ENCODE data around the gene TST. TPM values are rescaled to one million over a fixed set of nuclear protein-coding genes. Genes with fewer than 3 reads are reported as not detected.

TST gene
- total and polyA plus RNA-seq, 10 of the 15 experiments (the other 5 are each of a cell fraction or from before 2014, with no cell fraction given) = 2.4 to 24.6 (median 10.4) TPM

DNA sequence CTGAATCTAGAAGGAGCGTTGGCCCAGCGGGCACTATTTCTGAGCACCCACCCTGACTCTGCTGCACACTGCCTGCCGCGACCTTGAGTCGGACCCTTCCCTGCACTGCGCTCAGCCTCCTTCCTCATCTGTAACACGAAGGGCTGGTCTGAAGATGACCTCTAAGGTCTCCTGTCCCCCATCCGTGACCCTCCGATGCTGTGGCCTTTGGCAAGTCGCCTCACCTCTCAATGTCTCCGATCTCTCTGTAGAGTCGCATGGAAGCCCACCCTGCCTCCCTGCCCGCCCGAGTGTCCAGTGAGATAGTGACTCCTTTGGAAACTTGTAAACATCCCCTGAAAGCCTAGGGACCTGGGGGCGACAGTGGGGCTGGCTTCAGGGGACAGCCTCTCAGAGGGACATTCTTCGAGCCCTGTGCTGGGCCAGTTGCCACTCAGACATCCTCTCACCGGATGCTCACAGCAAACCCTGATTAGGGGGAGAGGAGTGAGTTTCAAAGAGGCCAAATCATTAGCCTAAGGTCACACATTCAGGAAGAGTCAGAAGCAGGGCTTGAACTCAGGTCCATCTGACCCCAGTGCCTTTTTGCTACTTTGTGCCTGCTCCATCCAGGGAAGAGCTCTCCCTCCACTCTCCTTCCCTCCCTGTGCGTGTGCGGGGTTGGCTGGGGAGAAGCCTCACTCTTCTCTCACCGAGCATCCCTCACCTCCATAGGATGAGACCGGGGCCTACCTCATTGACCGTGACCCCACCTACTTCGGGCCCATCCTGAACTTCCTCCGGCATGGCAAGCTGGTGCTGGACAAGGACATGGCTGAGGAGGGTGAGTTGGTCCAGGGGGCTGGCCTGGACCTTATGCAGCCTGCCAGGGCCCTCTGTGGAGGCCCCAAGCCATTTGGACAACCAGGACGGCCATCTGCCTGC lies 33.4 kb upstream of the TST start:
- H3K4me3 ChIP-seq = peak overlapping the region; percentile 90; the same call in 1 of the 2 replicates
- WGBS (ENCODE audit: insufficient coverage, insufficient replicate concordance, low lambda C conversion rate, missing lambda C conversion rate) = 92% methylated on average over 24 of the region's 25 CpGs
- no TSS peak for BruUV-seq (replicated peaks)
- H3K27ac ChIP-seq (ENCODE audit: control insufficient read depth, insufficient read depth) = no peak overlapping the region
- no peaks in the 10 kb centered on the region for H3K79me2 ChIP-seq (ENCODE audit: control insufficient read depth, insufficient read depth, low read length)
- ChIA-PET POLR2A (interaction anchor here (0.5 kb wide), 1 partner anchor 102 kb away, joined by 7 read pairs; no protein-coding TSS in a partner anchor), CTCF (interaction anchor here (1.3 to 2.0 kb wide), 4 partner anchors 9 to 207 kb away, joined by 3 to 4 read pairs (median 4); no protein-coding TSS in a partner anchor), RAD21 (ENCODE audit: unreplicated experiment) (interaction anchor here (1.4 kb wide), 1 partner anchor 147 kb away, joined by 3 read pairs; no protein-coding TSS in a partner anchor), SMC1A (ENCODE audit: uncharacterized antibody, unreplicated experiment) (no interaction called here)
- H4K20me1 ChIP-seq (ENCODE audit: control insufficient read depth, insufficient read depth) = no peaks in the 10 kb centered on the region
- no peak overlapping the region for H3K9ac ChIP-seq (ENCODE audit: control insufficient read depth, insufficient read depth, low read length)
- H3K4me1 ChIP-seq (ENCODE audit: control insufficient read depth, insufficient read depth, low read length) = no peaks in the 10 kb centered on the region
- DNase-seq (ENCODE audit: low read depth, low spot score) = no peak
- no peaks in the 10 kb centered on the region; a peak in 1 of 4 replicates for H3K36me3 ChIP-seq (ENCODE audit: control insufficient read depth in 2 of 2, insufficient read depth in 2 of 2, low read length in 1 of 2)
- ATAC-seq = no peak
- H3K4me2 ChIP-seq (ENCODE audit: control insufficient read depth, insufficient read depth) = peak overlapping the region; percentile 88
- no peak for FAIRE-seq
- H2AFZ ChIP-seq (ENCODE audit: control insufficient read depth, low read depth, low read length) = no peak overlapping the region
- intact Hi-C loops (cut with micrococcal nuclease; ENCODE audit: unreplicated experiment) (no loop called here), in situ Hi-C loops (cut with MboI) (no loop called here)
- no peaks in the 10 kb centered on the region for H3K9me3 ChIP-seq (replicated peaks; ENCODE audit: control insufficient read depth, insufficient read depth, low read length)
- no peaks in the 10 kb centered on the region for H3K27me3 ChIP-seq (replicated peaks in 1 of 2; ENCODE audit: control insufficient read depth in 2 of 2, insufficient read depth in 2 of 2, low read length in 1 of 2)
- TF ChIP-seq CTCF (IDR thresholded peaks at IDR 0.05 in 2 of 3, conservative IDR thresholded peaks at IDR 0.05 in 1 of 3; ENCODE audit: control insufficient read depth in 2 of 3, extremely low read depth in 1 of 3, insufficient read depth in 1 of 3, low read depth in 3 of 3, low read length in 3 of 3) (no peak), ZBED1 (IDR thresholded peaks at IDR 0.05; ENCODE audit: borderline replicate concordance) (no peak), CREB1 (IDR thresholded peaks at IDR 0.05; ENCODE audit: low read depth) (no peak), NFYA (IDR thresholded peaks at IDR 0.05; ENCODE audit: borderline replicate concordance, low read depth, low read length) (no peak), ZNF24 (IDR thresholded peaks at IDR 0.05) (no peak), MXI1 (IDR thresholded peaks at IDR 0.05; ENCODE audit: low read depth, low read length) (no peak), SREBF2 (IDR thresholded peaks at IDR 0.05; ENCODE audit: low read length) (no peak), HDGF (IDR thresholded peaks at IDR 0.05) (no peak), FOS (IDR thresholded peaks at IDR 0.05; ENCODE audit: borderline replicate concordance, extremely low read depth, insufficient read length) (no peak), YBX1 (IDR thresholded peaks at IDR 0.05) (no peak), PAX8 (IDR thresholded peaks at IDR 0.05) (no peak), ATF7 (IDR thresholded peaks at IDR 0.05; ENCODE audit: low read depth) (no peak)
- TF ChIP-seq, protein P1, sequence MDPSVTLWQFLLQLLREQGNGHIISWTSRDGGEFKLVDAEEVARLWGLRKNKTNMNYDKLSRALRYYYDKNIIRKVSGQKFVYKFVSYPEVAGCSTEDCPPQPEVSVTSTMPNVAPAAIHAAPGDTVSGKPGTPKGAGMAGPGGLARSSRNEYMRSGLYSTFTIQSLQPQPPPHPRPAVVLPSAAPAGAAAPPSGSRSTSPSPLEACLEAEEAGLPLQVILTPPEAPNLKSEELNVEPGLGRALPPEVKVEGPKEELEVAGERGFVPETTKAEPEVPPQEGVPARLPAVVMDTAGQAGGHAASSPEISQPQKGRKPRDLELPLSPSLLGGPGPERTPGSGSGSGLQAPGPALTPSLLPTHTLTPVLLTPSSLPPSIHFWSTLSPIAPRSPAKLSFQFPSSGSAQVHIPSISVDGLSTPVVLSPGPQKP (IDR thresholded peaks at IDR 0.05; ENCODE audit: low read depth, low read length) = no peak
- TF ChIP-seq, protein P2, sequence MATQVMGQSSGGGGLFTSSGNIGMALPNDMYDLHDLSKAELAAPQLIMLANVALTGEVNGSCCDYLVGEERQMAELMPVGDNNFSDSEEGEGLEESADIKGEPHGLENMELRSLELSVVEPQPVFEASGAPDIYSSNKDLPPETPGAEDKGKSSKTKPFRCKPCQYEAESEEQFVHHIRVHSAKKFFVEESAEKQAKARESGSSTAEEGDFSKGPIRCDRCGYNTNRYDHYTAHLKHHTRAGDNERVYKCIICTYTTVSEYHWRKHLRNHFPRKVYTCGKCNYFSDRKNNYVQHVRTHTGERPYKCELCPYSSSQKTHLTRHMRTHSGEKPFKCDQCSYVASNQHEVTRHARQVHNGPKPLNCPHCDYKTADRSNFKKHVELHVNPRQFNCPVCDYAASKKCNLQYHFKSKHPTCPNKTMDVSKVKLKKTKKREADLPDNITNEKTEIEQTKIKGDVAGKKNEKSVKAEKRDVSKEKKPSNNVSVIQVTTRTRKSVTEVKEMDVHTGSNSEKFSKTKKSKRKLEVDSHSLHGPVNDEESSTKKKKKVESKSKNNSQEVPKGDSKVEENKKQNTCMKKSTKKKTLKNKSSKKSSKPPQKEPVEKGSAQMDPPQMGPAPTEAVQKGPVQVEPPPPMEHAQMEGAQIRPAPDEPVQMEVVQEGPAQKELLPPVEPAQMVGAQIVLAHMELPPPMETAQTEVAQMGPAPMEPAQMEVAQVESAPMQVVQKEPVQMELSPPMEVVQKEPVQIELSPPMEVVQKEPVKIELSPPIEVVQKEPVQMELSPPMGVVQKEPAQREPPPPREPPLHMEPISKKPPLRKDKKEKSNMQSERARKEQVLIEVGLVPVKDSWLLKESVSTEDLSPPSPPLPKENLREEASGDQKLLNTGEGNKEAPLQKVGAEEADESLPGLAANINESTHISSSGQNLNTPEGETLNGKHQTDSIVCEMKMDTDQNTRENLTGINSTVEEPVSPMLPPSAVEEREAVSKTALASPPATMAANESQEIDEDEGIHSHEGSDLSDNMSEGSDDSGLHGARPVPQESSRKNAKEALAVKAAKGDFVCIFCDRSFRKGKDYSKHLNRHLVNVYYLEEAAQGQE (IDR thresholded peaks at IDR 0.05; ENCODE audit: low read depth, low read length) = no peak
- TF ChIP-seq, protein P3, sequence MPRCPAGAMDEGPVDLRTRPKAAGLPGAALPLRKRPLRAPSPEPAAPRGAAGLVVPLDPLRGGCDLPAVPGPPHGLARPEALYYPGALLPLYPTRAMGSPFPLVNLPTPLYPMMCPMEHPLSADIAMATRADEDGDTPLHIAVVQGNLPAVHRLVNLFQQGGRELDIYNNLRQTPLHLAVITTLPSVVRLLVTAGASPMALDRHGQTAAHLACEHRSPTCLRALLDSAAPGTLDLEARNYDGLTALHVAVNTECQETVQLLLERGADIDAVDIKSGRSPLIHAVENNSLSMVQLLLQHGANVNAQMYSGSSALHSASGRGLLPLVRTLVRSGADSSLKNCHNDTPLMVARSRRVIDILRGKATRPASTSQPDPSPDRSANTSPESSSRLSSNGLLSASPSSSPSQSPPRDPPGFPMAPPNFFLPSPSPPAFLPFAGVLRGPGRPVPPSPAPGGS (IDR thresholded peaks at IDR 0.05; ENCODE audit: borderline replicate concordance, insufficient read depth, low read depth, low read length, poor library complexity, severe bottlenecking) = no peak
